H1 (cell line): Measurements from ENCODE around the gene SLFN12.

Experiments
- JUND ChIP-seq: IDR thresholded peaks from 2 replicates; pipeline ENCODE4 v1.6.1; 2011; ENCODE audit warnings: mild to moderate bottlenecking, improper control_type of control experiment, low read length
- SAP30 ChIP-seq: fragments of 300-600 bp; sonication (generic); IDR thresholded peaks from 2 replicates; pipeline ENCODE4 v1.7.1; 2012; ENCODE audit warnings: low read length, moderate library complexity, mild to moderate bottlenecking, inconsistent platforms; ENCODE audit not compliant: insufficient read depth, insufficient replicate concordance
- TBP ChIP-seq: IDR thresholded peaks from 2 replicates; pipeline ENCODE4 v1.6.1; 2011; ENCODE audit warnings: low read depth, low read length, improper control_type of control experiment
- YY1 ChIP-seq: IDR thresholded peaks from 2 replicates; pipeline ENCODE4 v1.6.1; 2011; ENCODE audit warnings: low read depth, mild to moderate bottlenecking, low read length
- ZNF274 ChIP-seq: IDR thresholded peaks from 2 replicates; pipeline ENCODE4 v1.7.0; 2012; ENCODE audit warnings: low read length, borderline replicate concordance; ENCODE audit errors: extremely low read depth

DNA sequence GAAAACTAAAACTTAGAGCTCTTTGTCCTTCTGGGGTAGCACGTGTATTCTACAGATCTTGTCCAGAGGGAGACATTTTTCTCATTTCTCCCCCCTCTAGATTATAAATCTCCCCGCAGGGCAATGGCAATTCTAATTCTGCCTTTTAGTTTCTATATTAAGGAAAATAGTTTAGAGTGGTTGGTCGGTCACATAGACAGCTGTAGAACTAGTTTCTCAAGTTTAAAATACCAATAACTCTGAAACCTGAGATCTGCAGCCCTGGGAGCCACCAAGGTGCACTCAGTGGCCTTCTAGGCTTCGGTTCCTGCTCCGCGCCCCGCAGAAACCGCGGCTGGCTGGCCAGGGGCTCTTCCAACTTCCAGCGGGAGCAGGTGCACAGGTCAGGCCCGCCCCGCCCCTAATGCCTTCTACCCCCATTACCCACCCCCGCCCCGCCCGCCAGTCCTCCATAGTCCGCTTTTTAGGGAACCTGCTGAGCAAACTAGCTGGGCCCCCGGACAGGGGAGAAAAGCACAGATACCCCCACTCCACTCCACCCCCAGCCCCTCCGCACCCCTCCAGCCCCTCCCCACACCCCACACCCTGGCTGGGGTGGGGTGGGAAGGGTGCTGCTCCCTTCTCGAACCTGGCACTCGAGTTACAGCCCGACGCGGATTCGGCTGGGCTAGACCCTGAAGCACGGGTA is 59.3 kb downstream of the SLFN12 start:
- TF ChIP-seq JUND (no peak), ZNF274 (no peak), YY1 (no peak), TBP (no peak), SAP30 (no peak)
